GM06990 (cell line): ENCODE results near the gene ODF4.
"Not testable (repeated sequence)": the region's sequence is repeated elsewhere in the genome, so short reads cannot be mapped to it uniquely, and the experiment has no call there.

Experiments used
- DNase-seq: peaks from one replicate; pipeline ENCODE4 v3.0.0-alpha.2; 2011; ENCODE audit not compliant: insufficient read length; ENCODE audit errors: extremely low read depth
- H3K27me3 ChIP-seq: replicated peaks from 2 replicates; pipeline ENCODE4 v1.6.0; 2011; ENCODE audit warnings: low read length; ENCODE audit not compliant: control insufficient read depth, insufficient read depth
- H3K36me3 ChIP-seq: 2 replicates; pipeline ENCODE4 v1.5.1; 2011; ENCODE audit warnings: low read length; ENCODE audit not compliant: control insufficient read depth, insufficient read depth
- H3K4me3 ChIP-seq: replicated peaks from 2 replicates; pipeline ENCODE4 v1.5.1; 2011; ENCODE audit warnings: low read depth, mild to moderate bottlenecking, control low read depth, low read length
- TF ChIP-seq, protein P1 (sequence below): IDR thresholded peaks from 2 replicates; pipeline ENCODE4 v1.5.1; 2011; ENCODE audit warnings: low read length, control low read depth, mild to moderate bottlenecking, inconsistent platforms; ENCODE audit not compliant: insufficient read depth, poor library complexity, severe bottlenecking

The ODF4 gene

GRCh38 chr17:8341456-8341855 lies 1.8 kb downstream of the ODF4 start:
- no peak overlapping the region for H3K4me3 ChIP-seq
- TF ChIP-seq, protein P1, sequence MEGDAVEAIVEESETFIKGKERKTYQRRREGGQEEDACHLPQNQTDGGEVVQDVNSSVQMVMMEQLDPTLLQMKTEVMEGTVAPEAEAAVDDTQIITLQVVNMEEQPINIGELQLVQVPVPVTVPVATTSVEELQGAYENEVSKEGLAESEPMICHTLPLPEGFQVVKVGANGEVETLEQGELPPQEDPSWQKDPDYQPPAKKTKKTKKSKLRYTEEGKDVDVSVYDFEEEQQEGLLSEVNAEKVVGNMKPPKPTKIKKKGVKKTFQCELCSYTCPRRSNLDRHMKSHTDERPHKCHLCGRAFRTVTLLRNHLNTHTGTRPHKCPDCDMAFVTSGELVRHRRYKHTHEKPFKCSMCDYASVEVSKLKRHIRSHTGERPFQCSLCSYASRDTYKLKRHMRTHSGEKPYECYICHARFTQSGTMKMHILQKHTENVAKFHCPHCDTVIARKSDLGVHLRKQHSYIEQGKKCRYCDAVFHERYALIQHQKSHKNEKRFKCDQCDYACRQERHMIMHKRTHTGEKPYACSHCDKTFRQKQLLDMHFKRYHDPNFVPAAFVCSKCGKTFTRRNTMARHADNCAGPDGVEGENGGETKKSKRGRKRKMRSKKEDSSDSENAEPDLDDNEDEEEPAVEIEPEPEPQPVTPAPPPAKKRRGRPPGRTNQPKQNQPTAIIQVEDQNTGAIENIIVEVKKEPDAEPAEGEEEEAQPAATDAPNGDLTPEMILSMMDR, result no peak
- no peaks in the 10 kb centered on the region for H3K27me3 ChIP-seq
- H3K36me3 ChIP-seq, result no peaks in the 10 kb centered on the region
- DNase-seq, result no peak

- TF ChIP-seq, protein P1, result no peak
- Histone ChIP-seq H3K36me3 (no peaks in the 10 kb centered on the region), H3K4me3 (no peak overlapping the region), H3K27me3 (no peaks in the 10 kb centered on the region; the same call in 1 of the 2 replicates)
- DNase-seq, result no peak
Observed at GRCh38 chr17:8345052-8345690, 5.5 kb downstream of the ODF4 start.

GRCh38 chr17:8345951-8346665 lies 6.5 kb downstream of the ODF4 start:
- TF ChIP-seq, protein P1, result no peak
- Histone ChIP-seq H3K4me3 (no peak overlapping the region), H3K27me3 (no peaks in the 10 kb centered on the region; the same call in 1 of the 2 replicates), H3K36me3 (no peaks in the 10 kb centered on the region)
- no peak for DNase-seq

- H3K36me3 ChIP-seq, DNase-seq, H3K27me3 ChIP-seq: not testable (repeated sequence)
Observed at GRCh38 chr17:8347001-8347400, 7.4 kb downstream of the ODF4 start.

DNA sequence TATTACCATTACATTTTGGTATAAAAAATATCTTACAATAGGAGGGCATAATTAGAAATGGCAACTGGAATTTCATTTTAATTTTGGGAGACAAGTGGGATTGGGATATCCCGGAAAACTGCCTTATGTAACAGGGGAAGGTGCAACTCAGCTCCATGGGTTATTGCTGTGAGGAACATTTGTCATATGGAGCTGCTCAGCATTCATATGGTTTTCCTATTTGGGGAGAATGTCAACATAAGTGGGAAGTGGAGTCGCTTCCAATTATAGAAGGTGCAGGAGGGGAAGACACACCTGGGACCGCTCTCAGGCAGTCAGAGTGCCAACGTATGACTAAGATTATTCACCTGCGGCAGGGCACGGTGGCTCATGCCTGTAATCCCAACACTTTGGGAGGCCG lies 10.7 kb downstream of the ODF4 start:
- Histone ChIP-seq H3K4me3 (no peak overlapping the region), H3K36me3 (no peaks in the 10 kb centered on the region), H3K27me3 (no peaks in the 10 kb centered on the region; the same call in 1 of the 2 replicates)
- TF ChIP-seq, protein P1, result no peak
- DNase-seq, result no peak

More at GRCh38 chr17:8347001-8347400, 7.4 kb downstream of the ODF4 start:
- H3K4me3 ChIP-seq, result not testable (repeated sequence)

DNA sequence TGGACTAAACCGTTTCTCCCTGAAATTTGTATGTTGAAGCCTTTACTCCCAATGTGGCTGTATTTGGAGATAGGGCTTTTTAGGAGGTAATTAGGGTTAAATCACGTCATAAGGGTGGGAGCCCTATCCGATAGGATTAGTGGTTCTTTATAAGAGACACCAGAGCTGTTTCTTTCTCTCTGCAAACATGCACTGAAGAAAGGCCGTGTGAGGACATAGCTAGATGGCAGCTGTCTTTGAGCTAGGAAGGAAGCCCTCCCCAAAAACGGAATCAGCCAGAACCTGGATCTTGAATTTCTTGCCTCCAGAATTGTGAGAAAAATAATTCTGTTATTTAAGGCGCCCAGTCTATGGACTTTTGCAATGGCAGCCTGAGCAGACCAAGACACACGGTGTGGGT lies 14.1 kb downstream of the ODF4 start:
- H3K4me3 ChIP-seq, result no peak overlapping the region
- H3K27me3 ChIP-seq, result no peaks in the 10 kb centered on the region
- H3K36me3 ChIP-seq, result no peaks in the 10 kb centered on the region
- TF ChIP-seq, protein P1, result no peak
- DNase-seq, result no peak
